Measurements from ENCODE around the gene MDP1. TPM values are rescaled to one million over a fixed set of nuclear protein-coding genes. Genes with fewer than 3 reads are reported as not detected.

MDP1 gene
- total RNA-seq (2014; rRNA removed; shearing (Covaris generic)), result 6.4 and 20.2 TPM in 2 replicates

DNA sequence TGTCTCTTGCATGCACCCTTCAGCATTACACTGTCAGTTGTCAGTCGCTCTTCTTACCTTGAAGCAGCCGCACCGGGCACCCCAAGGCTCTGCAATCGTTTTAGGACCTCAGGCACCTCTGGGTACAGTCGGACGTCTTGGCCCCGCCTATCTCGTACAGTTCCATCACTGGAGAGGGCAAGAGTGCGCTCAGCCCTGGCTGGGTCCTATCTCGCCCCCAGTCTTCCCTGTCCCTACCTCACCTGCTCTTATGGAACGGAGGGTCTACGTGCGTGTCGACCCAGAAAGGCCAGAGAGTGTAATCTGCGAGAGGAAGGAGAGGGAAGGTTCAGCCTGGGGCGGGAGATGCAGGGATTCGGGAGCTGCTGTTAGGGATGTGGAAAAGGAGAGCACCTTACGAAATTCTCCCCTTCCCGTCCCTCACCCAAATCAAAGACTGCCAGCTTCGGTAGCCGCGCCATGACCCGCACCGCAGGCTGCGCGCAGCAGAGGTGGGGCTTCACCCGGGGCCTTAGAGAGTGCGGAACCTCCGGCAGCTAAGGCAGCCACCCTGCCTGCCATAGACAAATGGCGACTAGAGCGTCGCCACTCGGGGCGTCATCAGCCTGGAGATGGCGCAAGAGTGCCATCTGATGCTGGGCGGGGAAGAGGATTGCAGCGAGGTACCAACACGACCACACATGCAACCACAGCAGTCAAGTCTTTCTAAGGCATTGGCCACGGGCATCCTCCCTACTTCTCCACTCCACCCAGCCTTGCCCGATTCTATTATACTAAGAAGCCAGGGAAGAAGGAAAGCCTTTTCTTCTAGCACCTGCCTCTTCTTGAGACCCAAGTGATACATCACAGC is at the start of gene MDP1:
TSS of gene MDP1 (minus strand) at position 572 of the 850 bp plus-strand sequence. CDS start at position 461, 111 bp downstream.
- peak; percentile 74 for DNase-seq (ENCODE audit: low spot score)

DNA sequence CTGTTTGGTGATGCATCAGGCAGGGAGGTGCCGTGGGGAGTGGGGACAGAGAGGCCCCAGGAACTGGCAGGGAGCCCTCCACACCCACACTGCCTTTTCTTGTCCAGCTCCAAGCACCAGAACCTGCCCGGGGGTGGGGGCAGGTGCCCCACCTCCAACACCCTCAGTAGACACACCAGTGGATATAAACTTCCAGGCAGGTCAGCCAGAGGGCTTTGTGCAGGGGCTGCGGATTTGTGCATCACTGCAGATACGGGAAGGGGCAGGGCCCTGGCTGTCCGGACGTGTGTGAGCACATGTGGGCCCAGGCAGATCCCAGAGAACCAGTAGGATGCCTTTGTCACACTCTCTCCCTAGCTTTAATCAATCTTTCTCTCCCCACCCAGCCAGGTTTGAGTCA is 48.4 kb upstream of the MDP1 start:
- no peak for DNase-seq (ENCODE audit: low spot score)

DNA sequence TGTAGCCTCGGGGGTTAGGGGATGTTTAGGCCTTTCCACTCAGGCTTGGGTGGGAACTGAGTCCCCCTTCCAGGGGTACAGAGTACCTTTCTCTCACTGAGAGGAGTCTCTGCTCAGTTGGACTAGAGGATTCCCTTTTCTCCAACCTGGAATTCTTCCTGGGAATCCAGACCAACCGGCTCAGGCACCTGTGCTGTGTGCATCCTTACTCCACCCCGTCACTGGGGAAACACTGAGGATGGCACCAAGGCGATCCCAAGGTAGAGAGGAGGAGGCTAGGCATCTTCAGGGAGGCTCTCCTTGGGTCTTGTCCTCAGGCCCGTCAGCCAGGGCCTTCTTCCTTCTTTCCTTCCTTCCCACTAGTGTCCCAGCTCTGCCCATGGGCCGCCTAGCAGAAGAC is 48.0 kb upstream of the MDP1 start:
- DNase-seq (ENCODE audit: low spot score), result no peak

DNA sequence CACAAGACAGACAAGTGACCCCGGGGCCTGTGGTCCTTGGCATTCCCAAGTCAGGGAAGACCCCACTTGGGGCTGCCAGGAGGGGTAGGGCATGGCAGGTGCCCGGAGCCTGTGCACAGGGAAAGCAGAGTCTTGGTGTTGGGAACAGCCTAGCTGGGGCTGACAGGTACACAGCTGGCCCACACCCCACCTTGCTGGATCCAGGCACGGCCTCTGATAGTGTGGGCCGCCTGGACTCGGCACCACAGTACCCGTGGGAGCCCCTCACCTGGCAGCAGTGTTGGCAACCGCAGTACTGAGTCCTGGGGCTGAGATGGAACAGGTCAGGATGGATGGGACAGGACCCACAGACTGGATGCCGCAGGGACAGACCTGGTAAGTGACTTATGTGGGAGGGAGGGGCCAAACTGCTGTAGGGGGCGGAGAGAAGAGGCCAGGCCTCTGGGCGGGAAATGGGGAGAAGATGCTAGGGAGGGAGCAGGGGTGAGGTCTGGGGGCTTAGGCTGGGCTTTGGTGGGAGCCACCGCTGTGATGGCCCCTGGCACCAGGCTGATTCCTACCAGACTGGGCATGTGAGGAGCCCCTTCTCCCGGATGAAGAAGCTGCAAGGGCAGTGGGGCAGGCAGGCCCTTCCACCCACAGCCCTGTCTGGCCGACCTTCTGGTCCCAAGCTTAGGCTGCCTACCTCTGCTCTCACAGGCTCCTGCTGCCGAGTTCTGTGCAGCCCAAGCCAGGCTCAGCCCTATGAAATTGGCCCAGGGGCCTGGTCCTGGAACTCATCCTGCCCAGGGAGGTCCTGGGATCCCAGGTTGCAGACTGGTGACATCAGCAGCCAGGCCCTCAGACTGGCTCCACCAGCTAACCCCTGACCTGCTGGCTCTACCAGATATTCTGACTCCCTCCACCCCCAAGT is 47.2 kb upstream of the MDP1 start, which contains the start of gene TGM1:
TSS of gene TGM1 (minus strand) at position 357 of the 913 bp plus-strand sequence. CDS start 825 bp downstream, outside the sequence.
- DNase-seq (ENCODE audit: low spot score), result no peak

DNA sequence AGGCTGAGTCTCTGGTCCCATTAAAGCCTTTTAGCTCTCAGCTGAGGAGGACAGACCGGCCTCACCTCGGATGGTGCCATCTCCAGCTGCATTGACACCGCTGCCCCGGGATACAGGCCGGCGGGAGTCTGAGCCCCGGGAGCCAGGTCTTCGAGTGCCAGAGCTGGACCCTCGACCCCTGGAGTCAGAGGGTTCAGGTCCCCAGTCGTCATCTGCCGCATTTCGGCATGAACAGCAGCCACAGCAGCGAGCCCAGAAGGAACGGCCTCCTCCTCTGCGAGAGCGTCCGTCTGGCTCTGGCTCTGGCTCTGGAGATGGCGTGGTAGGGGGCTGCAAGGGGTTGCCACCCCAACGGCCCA is 46.1 kb upstream of the MDP1 start:
- no peak for DNase-seq (ENCODE audit: low spot score)

DNA sequence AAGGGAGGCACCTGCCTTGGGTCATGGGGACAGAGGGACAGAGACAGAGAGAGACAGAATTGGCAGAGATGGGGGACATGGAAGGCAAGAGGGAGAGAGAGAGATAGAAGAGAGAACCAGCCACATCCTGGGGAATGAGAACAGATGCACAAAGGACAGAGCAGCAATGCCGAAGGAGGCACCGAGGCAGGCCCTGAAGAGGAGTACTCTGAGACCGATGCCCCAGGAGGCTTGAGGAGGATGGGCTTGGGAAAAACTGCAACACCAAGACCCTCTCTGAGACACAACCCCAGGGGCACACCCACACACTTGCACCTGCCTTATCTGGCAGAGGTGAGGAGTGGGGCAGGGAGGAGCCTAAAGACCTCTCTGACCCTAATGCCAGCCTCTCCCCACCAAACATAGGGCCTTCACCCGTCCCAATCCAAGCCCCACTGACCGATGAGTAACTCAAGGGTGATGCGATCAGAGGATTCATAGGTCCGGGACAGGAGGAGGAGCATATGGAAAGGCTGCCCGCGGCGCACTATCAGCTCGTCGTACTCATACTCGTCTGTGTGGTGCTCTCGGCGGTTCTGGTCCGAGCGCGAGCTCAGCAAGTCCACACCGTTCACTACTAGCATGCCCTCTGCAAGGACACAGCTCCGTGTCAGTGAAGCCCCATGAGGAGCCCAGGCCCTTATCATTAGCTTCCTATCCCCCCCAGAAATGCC is 45.5 kb upstream of the MDP1 start:
- DNase-seq (ENCODE audit: low spot score), result no peak

DNA sequence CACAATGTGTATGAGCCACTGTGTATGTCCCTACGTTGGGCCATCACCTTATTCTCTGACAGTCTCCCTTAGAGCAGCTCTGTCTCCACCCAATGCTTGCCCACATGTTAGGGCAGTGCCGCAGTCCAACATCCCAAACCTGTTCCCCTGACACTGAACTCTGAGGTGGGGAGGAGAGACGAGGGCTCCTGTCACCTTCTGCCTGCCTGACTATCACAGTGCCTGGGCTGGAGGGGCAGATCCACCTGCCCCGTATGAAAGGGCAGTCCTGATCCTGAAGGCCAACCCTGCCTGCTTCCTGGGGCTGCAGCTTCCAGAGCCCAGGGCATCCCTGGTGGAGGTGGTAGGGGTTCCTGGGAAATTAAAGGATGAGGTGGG is 44.9 kb upstream of the MDP1 start:
- no peak for DNase-seq (ENCODE audit: low spot score)

DNA sequence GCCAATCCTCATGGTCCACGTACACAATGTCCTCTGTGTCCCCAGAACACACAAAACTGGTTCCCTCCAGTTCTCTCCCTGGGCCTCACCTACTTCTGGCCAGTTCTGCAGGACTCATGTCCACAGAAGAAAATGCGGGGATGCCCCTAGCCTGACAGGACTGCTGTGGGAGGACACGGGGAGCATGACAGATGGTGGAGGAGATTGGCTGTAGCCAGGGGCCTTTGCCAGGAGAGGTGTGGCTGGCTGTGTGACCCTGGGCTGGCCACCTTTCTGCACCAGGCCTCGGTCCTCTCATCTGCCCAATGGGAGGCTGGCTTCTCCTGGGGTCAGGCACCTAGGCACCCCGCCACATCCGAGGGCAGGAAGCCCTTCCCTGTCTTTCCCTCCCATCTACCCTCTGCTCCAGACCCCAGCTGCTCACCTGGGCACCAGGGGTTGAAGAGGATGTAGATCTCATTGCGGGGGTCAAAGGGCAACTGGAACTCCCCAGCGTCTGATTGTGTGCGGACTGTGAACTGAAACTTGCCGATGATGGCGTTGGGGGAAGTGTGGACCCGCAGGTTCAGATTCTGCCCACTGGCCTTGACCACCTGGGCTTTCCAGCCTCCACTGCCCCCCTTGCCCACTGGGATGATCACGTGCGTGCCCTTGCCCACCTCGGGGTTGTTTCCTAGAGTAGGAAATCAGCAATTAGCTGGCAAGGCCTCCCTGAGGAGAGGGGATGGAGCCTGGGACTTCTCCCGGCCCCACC is 44.3 kb upstream of the MDP1 start:
- DNase-seq (ENCODE audit: low spot score), result no peak

DNA sequence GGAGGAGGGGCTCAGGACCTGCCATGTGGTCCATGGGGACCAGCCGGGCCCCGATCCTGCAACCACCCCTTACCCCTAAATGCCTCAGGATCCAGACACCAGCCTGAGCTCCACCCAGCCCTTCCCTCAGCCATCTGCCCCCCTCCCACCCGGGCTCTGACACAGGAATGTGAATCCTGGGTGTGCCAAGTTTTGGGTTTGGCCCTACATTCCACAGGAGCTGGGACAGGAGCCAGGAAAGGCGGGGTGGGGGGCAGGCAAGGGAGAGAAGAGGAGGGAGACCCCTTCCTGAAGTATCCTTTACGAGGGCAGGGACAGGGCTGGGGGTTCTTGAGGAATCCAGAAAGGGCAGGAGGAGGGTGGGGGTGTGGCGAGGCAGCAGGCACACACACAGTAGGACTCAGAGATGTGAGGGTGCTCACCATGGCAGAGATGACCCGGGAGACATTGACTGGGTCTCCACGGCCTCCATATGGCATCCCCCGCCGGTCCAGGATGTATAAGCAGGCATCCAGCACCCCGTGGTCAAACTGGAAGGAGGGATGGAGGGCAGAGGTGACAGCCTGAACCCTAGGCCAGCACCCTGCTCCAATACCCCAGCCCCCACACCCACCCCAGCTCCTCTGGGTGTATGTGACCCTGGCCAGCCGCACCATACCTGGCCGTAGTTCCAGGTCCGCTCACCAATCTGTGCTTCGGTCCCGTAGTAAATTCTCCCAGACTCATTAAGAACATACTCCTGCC is 43.6 kb upstream of the MDP1 start:
- DNase-seq (ENCODE audit: low spot score), result peak; percentile 7

DNA sequence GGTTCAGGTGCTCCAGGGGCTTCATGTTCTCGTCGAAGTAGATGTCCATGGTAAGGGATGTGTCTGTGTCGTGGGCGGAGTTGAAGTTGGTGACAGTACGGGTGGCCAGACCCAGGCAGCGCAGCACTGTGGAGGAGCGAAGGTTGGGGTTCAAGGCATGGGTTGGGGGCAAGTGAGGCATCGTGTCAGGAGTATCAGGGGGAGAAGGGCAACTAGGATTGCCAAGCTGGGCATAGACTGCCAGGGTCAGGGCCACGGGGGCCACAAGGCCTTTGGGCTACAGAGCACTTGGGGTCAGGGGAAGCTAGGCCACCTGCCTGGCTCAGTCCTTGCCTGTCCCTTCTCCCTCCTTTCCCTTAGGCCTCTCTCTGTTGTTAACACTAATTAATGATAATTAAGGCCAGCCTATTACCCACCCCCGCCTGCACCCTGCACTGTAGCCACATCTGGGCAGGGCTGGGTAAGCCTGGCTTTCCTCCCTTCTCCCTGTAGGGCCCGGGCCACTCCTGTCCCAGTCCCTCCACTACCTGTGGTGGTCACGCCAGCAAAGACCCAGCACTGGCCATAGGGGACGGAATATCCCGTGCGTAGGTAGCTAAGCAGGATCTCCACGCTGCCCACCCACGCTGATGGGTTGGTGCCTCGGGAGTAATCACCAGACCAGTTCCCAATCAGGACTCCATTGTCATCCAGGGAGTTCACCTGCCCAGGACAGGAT is 42.8 kb upstream of the MDP1 start:
- no peak for DNase-seq (ENCODE audit: low spot score)

DNA sequence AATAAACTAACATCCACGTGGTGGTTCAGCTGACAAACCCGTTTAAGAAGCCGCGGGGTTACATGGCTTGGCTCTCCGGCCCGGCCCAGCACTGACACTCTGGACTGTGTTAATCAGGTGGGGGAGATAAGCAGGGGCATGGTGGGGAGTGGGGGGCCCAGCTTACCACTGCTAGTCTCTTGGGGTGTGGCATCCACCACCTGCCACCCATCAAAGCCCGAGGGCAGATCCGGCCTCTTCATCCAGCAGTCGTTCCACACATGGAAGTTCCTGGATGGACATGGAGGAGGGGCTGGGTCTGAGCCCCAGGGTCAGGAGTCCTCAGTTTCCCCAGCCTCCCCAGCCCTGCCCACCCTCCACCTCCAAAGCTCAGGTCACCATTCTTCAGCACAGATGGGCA is 42.3 kb upstream of the MDP1 start:
- DNase-seq (ENCODE audit: low spot score), result no peak

DNA sequence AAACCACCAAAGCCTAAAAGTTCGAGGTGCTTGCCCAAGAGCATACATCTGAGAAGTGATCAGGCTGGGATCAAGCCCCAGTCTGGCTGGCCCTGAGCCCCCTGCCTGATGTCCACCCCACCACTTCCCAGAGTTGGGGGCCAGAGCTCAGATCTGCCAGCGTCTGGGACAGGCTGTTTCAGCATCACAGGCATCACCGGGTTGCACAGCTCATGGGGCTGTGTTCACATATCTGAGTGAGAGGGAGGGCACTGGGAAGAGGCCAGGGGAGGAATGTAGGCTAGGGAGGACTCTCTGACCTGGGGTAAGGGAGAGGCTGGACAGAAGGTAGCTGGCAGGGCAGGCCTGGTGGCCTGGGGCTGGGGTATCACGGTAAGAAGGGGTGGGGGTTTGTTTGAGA is 41.1 kb upstream of the MDP1 start:
- DNase-seq (ENCODE audit: low spot score), result no peak

DNA sequence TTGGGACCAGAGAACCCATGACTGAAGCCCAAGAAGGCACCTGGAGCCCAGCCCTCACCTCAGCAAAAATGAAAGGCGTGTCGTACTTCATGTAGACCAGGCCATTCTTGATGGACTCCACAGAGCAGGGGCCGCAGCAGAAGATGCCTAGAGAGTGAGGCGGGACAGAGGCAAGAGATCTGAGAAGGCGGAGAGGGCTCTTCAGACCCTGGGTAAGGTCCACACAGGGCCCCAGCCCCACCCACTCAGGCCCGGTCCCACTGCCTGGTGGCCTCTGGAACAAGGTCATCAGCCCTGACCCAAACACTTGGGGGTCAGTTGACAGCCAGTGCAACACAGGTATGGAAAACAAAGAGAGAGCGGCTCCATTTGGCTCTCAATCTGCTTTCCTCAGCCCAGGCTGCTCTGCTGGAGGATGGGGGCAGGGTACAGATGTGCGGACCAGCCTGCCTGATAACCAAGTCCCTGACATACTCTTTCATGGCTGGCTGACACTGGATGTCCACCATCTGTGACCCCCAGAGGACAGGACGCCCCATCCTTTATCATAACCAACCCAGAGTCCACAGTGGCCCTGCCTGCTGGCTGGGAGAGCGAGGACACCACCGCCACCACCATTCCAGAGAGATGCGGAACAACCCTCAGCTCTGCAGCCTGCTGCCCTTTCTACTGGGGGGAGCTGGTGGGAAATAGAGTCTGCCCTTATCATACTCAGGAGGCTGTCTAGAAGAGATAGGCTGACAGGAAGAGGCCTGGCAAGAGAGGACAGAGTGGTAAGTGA is 40.3 kb upstream of the MDP1 start:
- DNase-seq (ENCODE audit: low spot score), result no peak

DNA sequence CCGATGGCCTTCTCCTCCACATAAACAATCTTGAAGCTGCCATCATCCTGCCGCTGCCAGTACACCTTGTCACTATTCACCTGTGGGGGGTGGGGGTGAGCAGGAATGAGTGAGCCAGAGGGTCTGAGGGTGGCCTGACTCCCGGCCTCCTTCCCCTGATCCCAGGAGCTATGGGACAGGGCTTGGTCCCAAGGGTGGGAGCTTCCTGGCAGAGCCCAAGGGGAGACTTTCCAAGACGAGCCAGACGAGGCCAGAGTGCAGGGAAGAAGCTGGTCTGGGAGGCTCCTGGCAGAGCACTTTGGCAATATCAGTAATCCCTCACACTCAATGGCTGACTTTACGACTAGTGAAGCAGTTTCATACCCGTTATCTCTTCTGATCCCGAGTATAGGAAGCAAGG is 39.6 kb upstream of the MDP1 start:
- no peak for DNase-seq (ENCODE audit: low spot score)

DNA sequence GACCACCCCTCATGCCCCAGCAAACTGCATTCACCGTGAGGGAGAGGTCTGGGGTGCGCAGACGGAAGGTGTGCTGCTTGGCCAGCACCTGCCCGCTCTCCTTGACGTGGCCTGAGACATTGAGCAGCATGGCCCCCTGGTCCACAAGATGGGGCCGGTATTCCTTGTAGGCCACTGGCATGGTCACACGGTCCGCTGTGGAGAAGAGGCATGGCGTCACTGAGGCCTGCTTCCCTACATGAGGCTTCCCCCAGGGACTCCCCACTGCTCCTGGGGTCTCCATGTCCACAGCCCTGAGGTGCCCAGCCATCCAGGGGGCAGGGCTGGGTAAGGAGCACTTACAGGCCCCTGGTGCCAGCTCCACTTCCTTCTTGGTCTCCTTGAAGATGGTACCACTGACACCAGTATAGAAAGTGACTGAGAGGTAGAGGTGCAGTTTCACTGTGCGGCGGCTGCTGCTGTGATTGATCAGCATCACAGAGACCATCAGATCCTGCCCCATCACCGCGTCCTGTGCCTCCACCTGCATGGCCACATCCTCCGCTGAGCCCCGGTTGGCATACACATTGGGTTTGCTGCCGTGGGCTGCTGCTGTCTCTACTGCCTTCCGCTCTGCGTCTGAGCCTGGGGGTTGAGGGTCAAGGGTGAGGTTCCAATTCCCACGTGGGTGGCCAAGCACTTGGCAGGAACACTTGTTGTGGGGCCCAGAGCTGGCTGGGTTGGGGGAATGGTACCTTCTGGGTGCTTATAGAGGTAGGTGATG is 38.9 kb upstream of the MDP1 start:
- no peak for DNase-seq (ENCODE audit: low spot score)

DNA sequence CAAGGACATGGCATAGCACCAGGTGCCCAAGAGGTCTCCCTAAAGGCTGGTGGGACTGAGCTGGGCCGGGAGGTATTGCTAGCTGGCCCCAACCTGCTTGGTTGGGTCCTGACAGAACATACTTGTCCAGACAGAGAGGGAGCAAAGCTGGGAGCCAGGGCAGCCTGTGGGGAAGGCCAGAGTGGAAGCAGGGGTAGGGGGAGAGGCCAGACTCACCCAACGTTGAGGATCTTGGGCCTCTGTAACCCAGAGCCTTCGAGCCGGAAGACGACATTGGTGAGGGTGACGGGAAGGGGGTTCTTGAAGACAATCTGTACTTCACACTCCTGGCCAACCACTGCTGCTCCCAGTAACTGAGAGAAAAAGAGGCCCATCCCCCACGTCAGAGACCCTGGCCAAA is 38.1 kb upstream of the MDP1 start:
- DNase-seq (ENCODE audit: low spot score), result no peak

DNA sequence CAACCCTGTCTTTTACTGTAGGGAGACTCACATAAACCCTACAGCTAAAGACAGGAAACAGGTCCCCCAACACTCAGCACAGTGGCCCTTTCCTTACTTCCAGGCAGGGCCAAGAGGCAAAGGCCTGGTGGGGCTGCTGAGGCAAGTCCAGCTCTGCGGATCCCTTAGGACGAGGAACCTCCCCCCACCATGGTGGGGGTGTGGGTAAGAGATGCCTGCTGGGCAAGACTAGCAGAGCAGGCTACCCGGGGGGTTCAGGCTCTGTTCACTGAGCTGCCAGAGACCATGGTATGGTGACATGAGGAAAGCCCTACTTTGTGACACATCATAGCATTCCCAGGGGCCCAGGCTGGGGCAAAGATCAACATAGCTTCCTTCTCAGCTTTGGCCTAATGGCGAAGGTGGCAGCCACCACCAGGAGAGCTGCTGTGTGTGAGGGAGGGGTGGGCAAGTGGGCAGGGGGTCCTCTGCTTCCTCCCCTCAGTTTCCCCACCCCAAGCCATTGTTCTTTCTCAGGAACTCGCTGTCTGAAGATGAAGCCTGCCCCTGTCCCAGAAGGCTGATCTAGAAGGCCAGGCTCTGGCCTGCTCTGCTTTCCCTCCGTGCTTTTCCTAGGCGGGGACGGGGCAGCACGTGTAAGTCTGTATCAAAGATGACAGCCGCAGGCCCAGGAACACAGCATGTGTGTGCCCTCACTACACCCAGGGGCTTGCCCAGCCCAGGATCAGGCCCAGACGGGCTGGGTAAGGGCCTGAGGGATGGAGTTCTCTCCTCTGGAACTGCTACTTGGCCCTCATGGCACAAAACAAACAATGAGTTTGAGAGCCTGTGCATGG is 36.6 kb upstream of the MDP1 start:
- no peak for DNase-seq (ENCODE audit: low spot score)

Measured in A172 (cell line).